Left ventricle myocardium inferior (tissue), 1 donor: Measurements from ENCODE around the gene C1QL1. TPM values are rescaled to one million over a fixed set of nuclear protein-coding genes. Genes with fewer than 3 reads are reported as not detected.
A peak's percentile ranks its signal among the peaks of the same experiment; 100 is the strongest.

Experiments used
- DNase-seq: peaks from one replicate; pipeline ENCODE4 v3.0.0-alpha.2; 2020
- H3K27ac ChIP-seq: fragments of 200-600 bp; replicated peaks from 2 replicates; pipeline ENCODE4 v1.8.0; 2021
- H3K27me3 ChIP-seq: fragments of 200-600 bp; 2 replicates; pipeline ENCODE4 v1.8.0; 2021; ENCODE audit warnings: low read depth
- H3K36me3 ChIP-seq: fragments of 200-600 bp; 2 replicates; pipeline ENCODE4 v1.8.0; 2021
- H3K4me1 ChIP-seq: fragments of 200-600 bp; 2 replicates; pipeline ENCODE4 v1.8.0; 2021
- H3K4me3 ChIP-seq: fragments of 200-600 bp; 2 replicates; pipeline ENCODE4 v1.8.0; 2021; ENCODE audit warnings: mild to moderate bottlenecking, moderate library complexity
- H3K9me3 ChIP-seq: fragments of 200-600 bp; replicated peaks from 2 replicates; pipeline ENCODE4 v1.8.0; 2021
- CTCF ChIP-seq: fragments of 200-600 bp; IDR thresholded peaks from 2 replicates; pipeline ENCODE4 v1.8.0; 2021; ENCODE audit warnings: antibody characterized with exemption, mild to moderate bottlenecking, borderline replicate concordance
- intact Hi-C: fragments of 100-400 bp; cut with micrococcal nuclease; formaldehyde crosslinking; loops from one replicate; pipeline ENCODE4 v1.11.0; 2022
- total RNA-seq: library from RNA; stranded (reverse); fragmentation: NEBNext Ultra II Directional; extraction: Animal tissue kit (Norgen Biotek cat#: 25700); gene quantifications from one replicate; pipeline ENCODE4 v1.2.1, GENCODE V29; 2021
- donor health status: DM: no; HTN: yes; CAD: no; lungs with severe emphysema.

C1QL1 gene
- total RNA-seq, 1 donor from 2014 or later = 0.74 TPM

- peaks cover 29% of the 10 kb centered on the region for H3K27me3 ChIP-seq
- no peak for DNase-seq
- H3K4me3 ChIP-seq = no peak overlapping the region
- H3K4me1 ChIP-seq = peaks cover under 1% of the 10 kb centered on the region
- no peak overlapping the region for H3K27ac ChIP-seq
- intact Hi-C loops = no loop called here
- H3K9me3 ChIP-seq = no peaks in the 10 kb centered on the region
- H3K36me3 ChIP-seq = no peaks in the 10 kb centered on the region
- TF ChIP-seq CTCF = no peak
These were observed 20.2 kb upstream of the C1QL1 start for GRCh38 chr17:44988044-44988942.

- peaks cover 37% of the 10 kb centered on the region for H3K4me1 ChIP-seq
- intact Hi-C loops = no loop called here
- peak; percentile 61 for DNase-seq
- no peak for TF ChIP-seq CTCF
- H3K9me3 ChIP-seq = no peaks in the 10 kb centered on the region
- H3K36me3 ChIP-seq = no peaks in the 10 kb centered on the region
- H3K4me3 ChIP-seq = no peak overlapping the region
- peak overlapping the region; percentile 76 for H3K27ac ChIP-seq
- peaks cover 47% of the 10 kb centered on the region for H3K27me3 ChIP-seq
These were observed 15.5 kb upstream of the C1QL1 start for GRCh38 chr17:44983563-44983962.

GRCh38 chr17:44982113-44982702 is 14.1 kb upstream of the C1QL1 start:
- intact Hi-C loops = no loop called here
- DNase-seq = no peak
- no peaks in the 10 kb centered on the region for H3K36me3 ChIP-seq
- H3K4me3 ChIP-seq = no peak overlapping the region
- H3K4me1 ChIP-seq = peaks cover 50% of the 10 kb centered on the region
- no peaks in the 10 kb centered on the region for H3K9me3 ChIP-seq
- no peak overlapping the region for H3K27ac ChIP-seq
- H3K27me3 ChIP-seq = peaks cover 49% of the 10 kb centered on the region
- no peak for TF ChIP-seq CTCF

GRCh38 chr17:44981221-44981968 is 13.3 kb upstream of the C1QL1 start:
- Histone ChIP-seq H3K4me3 (no peak overlapping the region), H3K27ac (peak overlapping the region; percentile 88), H3K36me3 (no peaks in the 10 kb centered on the region), H3K4me1 (peaks cover 58% of the 10 kb centered on the region), H3K27me3 (peaks cover 46% of the 10 kb centered on the region), H3K9me3 (no peaks in the 10 kb centered on the region)
- TF ChIP-seq CTCF = no peak
- intact Hi-C loops = no loop called here
- DNase-seq = no peak

GRCh38 chr17:44979426-44979995 is 11.4 kb upstream of the C1QL1 start:
- Histone ChIP-seq H3K4me1 (peaks cover 64% of the 10 kb centered on the region), H3K4me3 (no peak overlapping the region), H3K9me3 (no peaks in the 10 kb centered on the region), H3K27me3 (peaks cover 45% of the 10 kb centered on the region), H3K36me3 (no peaks in the 10 kb centered on the region), H3K27ac (peak overlapping the region; percentile 88)
- peak; percentile 32 for DNase-seq
- no peak for TF ChIP-seq CTCF
- intact Hi-C loops = no loop called here
